ENCODE results near the gene PSMD8.

- TF ChIP-seq, protein P1, sequence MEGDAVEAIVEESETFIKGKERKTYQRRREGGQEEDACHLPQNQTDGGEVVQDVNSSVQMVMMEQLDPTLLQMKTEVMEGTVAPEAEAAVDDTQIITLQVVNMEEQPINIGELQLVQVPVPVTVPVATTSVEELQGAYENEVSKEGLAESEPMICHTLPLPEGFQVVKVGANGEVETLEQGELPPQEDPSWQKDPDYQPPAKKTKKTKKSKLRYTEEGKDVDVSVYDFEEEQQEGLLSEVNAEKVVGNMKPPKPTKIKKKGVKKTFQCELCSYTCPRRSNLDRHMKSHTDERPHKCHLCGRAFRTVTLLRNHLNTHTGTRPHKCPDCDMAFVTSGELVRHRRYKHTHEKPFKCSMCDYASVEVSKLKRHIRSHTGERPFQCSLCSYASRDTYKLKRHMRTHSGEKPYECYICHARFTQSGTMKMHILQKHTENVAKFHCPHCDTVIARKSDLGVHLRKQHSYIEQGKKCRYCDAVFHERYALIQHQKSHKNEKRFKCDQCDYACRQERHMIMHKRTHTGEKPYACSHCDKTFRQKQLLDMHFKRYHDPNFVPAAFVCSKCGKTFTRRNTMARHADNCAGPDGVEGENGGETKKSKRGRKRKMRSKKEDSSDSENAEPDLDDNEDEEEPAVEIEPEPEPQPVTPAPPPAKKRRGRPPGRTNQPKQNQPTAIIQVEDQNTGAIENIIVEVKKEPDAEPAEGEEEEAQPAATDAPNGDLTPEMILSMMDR (IDR thresholded peaks at IDR 0.05): no peak
- no peak for TF ChIP-seq POLR2A (IDR thresholded peaks at IDR 0.05)
These were observed 12.7 kb upstream of the PSMD8 start for GRCh38 chr19:38361633-38362075.

All from heart left ventricle (tissue), 13 donors.